ENCODE results near the gene NFIA.

NFIA gene

GRCh38 chr1:61289232-61290098, 207.1 kb downstream of the NFIA start:
- H3K4me3 ChIP-seq (ENCODE audit: low read length): no peak overlapping the region
- H3K27ac ChIP-seq (ENCODE audit: low read length): no peak overlapping the region
- H3K4me2 ChIP-seq (ENCODE audit: low read depth, low read length): no peak overlapping the region
- H3K9me3 ChIP-seq (replicated peaks; ENCODE audit: insufficient read depth, low read length): no peaks in the 10 kb centered on the region
- H3F3A ChIP-seq (ENCODE audit: insufficient read depth, low read length): peaks cover 1% of the 10 kb centered on the region
- no peak for DNase-seq
- no peaks in the 10 kb centered on the region for H3K27me3 ChIP-seq (replicated peaks; ENCODE audit: insufficient read depth, low read length)
- H3K79me2 ChIP-seq (ENCODE audit: low read length): no peaks in the 10 kb centered on the region
- H4K20me1 ChIP-seq (ENCODE audit: insufficient read depth, low read length): no peaks in the 10 kb centered on the region
- no peak overlapping the region for H3K9ac ChIP-seq (ENCODE audit: low read length)
- TF ChIP-seq EZH2 (optimal IDR thresholded peaks at IDR 0.05; ENCODE audit: low read depth, low read length) (no peak), EZH2phosphoT487 (IDR thresholded peaks at IDR 0.05; ENCODE audit: low read length) (no peak), CTCF (IDR thresholded peaks at IDR 0.05; ENCODE audit: low read length) (no peak)
- H3K36me3 ChIP-seq (replicated peaks; ENCODE audit: insufficient read depth, low read length): no peaks in the 10 kb centered on the region
- H2AFZ ChIP-seq (ENCODE audit: low read length): no peak overlapping the region
- H3K4me1 ChIP-seq (ENCODE audit: low read length): peaks cover 4% of the 10 kb centered on the region
- H3K9me2 ChIP-seq (replicated peaks; ENCODE audit: insufficient read depth, low read length): no peaks in the 10 kb centered on the region

GRCh38 chr1:61290525-61290924, 208.2 kb downstream of the NFIA start:
- no peak overlapping the region for H3K4me2 ChIP-seq (ENCODE audit: low read depth, low read length)
- H3K9me2 ChIP-seq (replicated peaks; ENCODE audit: insufficient read depth, low read length): no peaks in the 10 kb centered on the region
- H3K4me3 ChIP-seq (ENCODE audit: low read length): no peak overlapping the region
- no peaks in the 10 kb centered on the region for H3K27me3 ChIP-seq (replicated peaks; ENCODE audit: insufficient read depth, low read length)
- H3K9me3 ChIP-seq (replicated peaks; ENCODE audit: insufficient read depth, low read length): no peaks in the 10 kb centered on the region
- no peak overlapping the region for H3K27ac ChIP-seq (ENCODE audit: low read length)
- H3K4me1 ChIP-seq (ENCODE audit: low read length): no peaks in the 10 kb centered on the region
- H2AFZ ChIP-seq (ENCODE audit: low read length): no peak overlapping the region
- H4K20me1 ChIP-seq (ENCODE audit: insufficient read depth, low read length): no peaks in the 10 kb centered on the region
- no peak for DNase-seq
- no peaks in the 10 kb centered on the region for H3K36me3 ChIP-seq (replicated peaks; ENCODE audit: insufficient read depth, low read length)
- H3K79me2 ChIP-seq (ENCODE audit: low read length): no peaks in the 10 kb centered on the region
- no peak for TF ChIP-seq EZH2phosphoT487 (IDR thresholded peaks at IDR 0.05; ENCODE audit: low read length)
- no peak for TF ChIP-seq EZH2 (optimal IDR thresholded peaks at IDR 0.05; ENCODE audit: low read depth, low read length)
- no peak for TF ChIP-seq CTCF (IDR thresholded peaks at IDR 0.05; ENCODE audit: low read length)
- no peak overlapping the region for H3K9ac ChIP-seq (ENCODE audit: low read length)
- H3F3A ChIP-seq (ENCODE audit: insufficient read depth, low read length): no peaks in the 10 kb centered on the region

- Histone ChIP-seq H3K79me2 (ENCODE audit: low read length) (no peaks in the 10 kb centered on the region), H3K27ac (ENCODE audit: low read length) (no peak overlapping the region), H3K4me3 (ENCODE audit: low read length) (no peak overlapping the region), H3K4me1 (ENCODE audit: low read length) (no peaks in the 10 kb centered on the region), H3K9me3 (replicated peaks; ENCODE audit: insufficient read depth, low read length) (no peaks in the 10 kb centered on the region), H3K36me3 (replicated peaks; ENCODE audit: insufficient read depth, low read length) (no peaks in the 10 kb centered on the region), H3K9ac (ENCODE audit: low read length) (no peak overlapping the region), H2AFZ (ENCODE audit: low read length) (no peak overlapping the region), H3K27me3 (replicated peaks; ENCODE audit: insufficient read depth, low read length) (no peaks in the 10 kb centered on the region), H3K4me2 (ENCODE audit: low read depth, low read length) (no peak overlapping the region), H3F3A (ENCODE audit: insufficient read depth, low read length) (no peaks in the 10 kb centered on the region), H4K20me1 (ENCODE audit: insufficient read depth, low read length) (no peaks in the 10 kb centered on the region), H3K9me2 (replicated peaks; ENCODE audit: insufficient read depth, low read length) (no peaks in the 10 kb centered on the region)
- TF ChIP-seq EZH2 (optimal IDR thresholded peaks at IDR 0.05; ENCODE audit: low read depth, low read length) (no peak), EZH2phosphoT487 (IDR thresholded peaks at IDR 0.05; ENCODE audit: low read length) (no peak), CTCF (IDR thresholded peaks at IDR 0.05; ENCODE audit: low read length) (no peak)
- DNase-seq: no peak
Observed at GRCh38 chr1:61293197-61293596, 210.8 kb downstream of the NFIA start.
